Liver (tissue), 9 donors: ENCODE measurements around the gene RALGPS1. TPM values are rescaled to one million over a fixed set of nuclear protein-coding genes. Genes with fewer than 3 reads are reported as not detected.

Experiments
- DNase-seq: peaks from one replicate; pipeline ENCODE4 v3.0.0-alpha.2; 2017; ENCODE audit warnings: low spot score
- H3K27ac ChIP-seq, 2 donors: one replicate each; pipeline ENCODE4 v1.7.0; 2013; ENCODE audit warnings: inconsistent platforms in 2 of 2, low read length in 2 of 2, control low read depth in 1 of 2, low read depth in 1 of 2, mild to moderate bottlenecking in 1 of 2
- H3K27me3 ChIP-seq, 4 donors: one replicate each; pipeline versions ENCODE4 v1.6.1 to v1.7.0; 2013; ENCODE audit warnings: low read length in 3 of 4, inconsistent platforms in 1 of 4, mild to moderate bottlenecking in 1 of 4, moderate library complexity in 1 of 4; ENCODE audit not compliant: control insufficient read depth in 4 of 4, insufficient read depth in 4 of 4
- H3K36me3 ChIP-seq, 4 donors: one replicate each; pipeline versions ENCODE4 v1.6.1 to v1.7.0; 2013; ENCODE audit warnings: low read length in 3 of 4, mild to moderate bottlenecking in 3 of 4, low read depth in 1 of 4, moderate library complexity in 1 of 4; ENCODE audit not compliant: control insufficient read depth in 4 of 4, insufficient read depth in 3 of 4
- H3K4me1 ChIP-seq, 4 donors: one replicate each; pipeline versions ENCODE4 v1.6.1 to v1.7.0; 2013; ENCODE audit warnings: low read length in 3 of 4, mild to moderate bottlenecking in 3 of 4, moderate library complexity in 1 of 4; ENCODE audit not compliant: control insufficient read depth in 4 of 4, insufficient read depth in 4 of 4
- H3K4me3 ChIP-seq, 3 donors: one replicate each; pipeline versions ENCODE4 v1.6.1 to v1.7.0; 2013; ENCODE audit warnings: low read length in 3 of 3, control low read depth in 1 of 3, low read depth in 1 of 3, mild to moderate bottlenecking in 1 of 3
- H3K9ac ChIP-seq, 2 donors: one replicate each; pipeline ENCODE4 v1.7.0; 2013; ENCODE audit warnings: low read length in 2 of 2, mild to moderate bottlenecking in 2 of 2, moderate library complexity in 2 of 2, control low read depth in 1 of 2, low read depth in 1 of 2
- H3K9me3 ChIP-seq, 4 donors: one replicate each; pipeline versions ENCODE4 v1.6.1 to v1.7.0; 2013; ENCODE audit warnings: low read length in 3 of 4; ENCODE audit not compliant: control insufficient read depth in 4 of 4
- ATF3 ChIP-seq: IDR thresholded peaks from 2 replicates; pipeline ENCODE4 v1.6.1; 2016; ENCODE audit warnings: antibody characterized with exemption
- CTCF ChIP-seq: fragments of 150-350 bp; IDR thresholded peaks from 2 replicates; pipeline ENCODE4 v1.5.1; 2017; ENCODE audit warnings: improper control_type of control experiment, low read depth, low read length; ENCODE audit not compliant: missing input control
- EGR1 ChIP-seq, 2 donors: IDR thresholded peaks; 2 replicates each; pipeline ENCODE4 v1.6.1; 2016 to 2018; ENCODE audit warnings: antibody characterized with exemption in 2 of 2, low read depth in 2 of 2
- FOXA1 ChIP-seq: IDR thresholded peaks from 2 replicates; pipeline ENCODE4 v1.6.1; 2016; ENCODE audit warnings: antibody characterized with exemption
- FOXA2 ChIP-seq: IDR thresholded peaks from 2 replicates; pipeline ENCODE4 v1.6.1; 2016; ENCODE audit warnings: antibody characterized with exemption
- GABPA ChIP-seq, 2 donors: IDR thresholded peaks in 1 of 2; conservative IDR thresholded peaks in 1 of 2; 2 replicates each; pipeline ENCODE4 v1.6.1; 2016; ENCODE audit warnings: antibody characterized with exemption in 2 of 2, mild to moderate bottlenecking in 1 of 2, moderate library complexity in 1 of 2
- HNF4A ChIP-seq, 2 donors: conservative IDR thresholded peaks; 2 replicates each; pipeline ENCODE4 v1.6.1; 2016; ENCODE audit warnings: antibody characterized with exemption in 2 of 2, mild to moderate bottlenecking in 2 of 2
- HNF4G ChIP-seq: IDR thresholded peaks from 2 replicates; pipeline ENCODE4 v1.6.1; 2016; ENCODE audit warnings: antibody characterized with exemption
- JUND ChIP-seq, 2 donors: IDR thresholded peaks; 2 replicates each; pipeline ENCODE4 v1.6.1; 2016; ENCODE audit warnings: antibody characterized with exemption in 2 of 2
- NR2F2 ChIP-seq: IDR thresholded peaks from 2 replicates; pipeline ENCODE4 v1.6.1; 2016; ENCODE audit warnings: antibody characterized with exemption
- RAD21 ChIP-seq, 2 donors: IDR thresholded peaks; 2 replicates each; pipeline ENCODE4 v1.6.1; 2016; ENCODE audit warnings: antibody characterized with exemption in 2 of 2, mild to moderate bottlenecking in 2 of 2
- RXRA ChIP-seq, 2 donors: IDR thresholded peaks; 2 replicates each; pipeline ENCODE4 v1.6.1; 2017 to 2018; ENCODE audit warnings: antibody characterized with exemption in 2 of 2, mild to moderate bottlenecking in 1 of 2
- SP1 ChIP-seq: IDR thresholded peaks from 2 replicates; pipeline ENCODE4 v1.6.1; 2018; ENCODE audit warnings: antibody characterized with exemption, mild to moderate bottlenecking
- TAF1 ChIP-seq: conservative IDR thresholded peaks from 2 replicates; pipeline ENCODE4 v1.6.1; 2016; ENCODE audit warnings: antibody characterized with exemption, mild to moderate bottlenecking
- YY1 ChIP-seq: IDR thresholded peaks from 2 replicates; pipeline ENCODE4 v1.6.1; 2016; ENCODE audit warnings: antibody characterized with exemption, mild to moderate bottlenecking
- ZBTB33 ChIP-seq: IDR thresholded peaks from 2 replicates; pipeline ENCODE4 v1.6.1; 2016; ENCODE audit warnings: antibody characterized with exemption
- WGBS: extraction: QIAGEN DNeasy Blood & Tissue Kit; methylation state at CpG from one replicate; pipeline ENCODE4 v1.1.7; 2013; 5-methylcytosine and 5-hydroxymethylcytosine counted together
- polyA plus RNA-seq, 2 donors: library from polyadenylated mRNA; stranded (reverse) in 1 of 2; unstranded in 1 of 2; fragments of 200-250 nt in 1 of 2; fragments of >200 nt in 1 of 2; fragmentation: Nextera tagmentation in 1 of 2; extraction: Ambion mirVana in 1 of 2; gene quantifications; one replicate each; pipeline versions ENCODE4 v1.2.1 to v1.2.3, GENCODE V29; 2013 to 2015
- total RNA-seq, 2 donors: library from RNA; depleted of rRNA; stranded (reverse); fragments of >200 nt; gene quantifications; one replicate each; pipeline ENCODE4 v1.2.3, GENCODE V29; 2014
- donor health status: healthy.
- donor health status: healthy.
- donor health status: healthy.
- donor health status: healthy.
- donor health status: healthy.

RALGPS1 gene
- total and polyA plus RNA-seq, 4 donors = 1.4 to 2.7 (median 2.0) TPM

- WGBS = 64% methylated on average over 2 of the region's 2 CpGs
- Histone ChIP-seq H3K9me3 (no peaks in the 10 kb centered on the region), H3K4me1 (no peaks in the 10 kb centered on the region), H3K27ac (no peak overlapping the region), H3K27me3 (no peaks in the 10 kb centered on the region), H3K9ac (no peak overlapping the region), H3K36me3 (no peaks in the 10 kb centered on the region), H3K4me3 (no peak overlapping the region)
- DNase-seq = no peak
- no peak for TF ChIP-seq ZBTB33
- TF ChIP-seq HNF4A (conservative IDR thresholded peaks at IDR 0.05) = no peak
- no peak for TF ChIP-seq NR2F2
- TF ChIP-seq SP1 = no peak
- TF ChIP-seq CTCF = no peak
- no peak for TF ChIP-seq FOXA2
- no peak for TF ChIP-seq RXRA (IDR thresholded peaks at IDR 0.05)
- no peak for TF ChIP-seq HNF4G
- no peak for TF ChIP-seq JUND (IDR thresholded peaks at IDR 0.05)
- TF ChIP-seq GABPA (IDR thresholded peaks at IDR 0.05 in 1 of 2, conservative IDR thresholded peaks at IDR 0.05 in 1 of 2) = no peak
- no peak for TF ChIP-seq ATF3
- no peak for TF ChIP-seq EGR1 (IDR thresholded peaks at IDR 0.05; ENCODE audit: low read depth in 2 of 2)
- no peak for TF ChIP-seq TAF1
- TF ChIP-seq FOXA1 = no peak
These were observed 161.2 kb downstream of the RALGPS1 start for GRCh38 chr9:127075624-127076372.

GRCh38 chr9:127076860-127077643 is 162.5 kb downstream of the RALGPS1 start:
- TF ChIP-seq FOXA2 (no peak), ATF3 (no peak), ZBTB33 (no peak), HNF4G (no peak), RAD21 (IDR thresholded peaks at IDR 0.05) (no peak), GABPA (IDR thresholded peaks at IDR 0.05 in 1 of 2, conservative IDR thresholded peaks at IDR 0.05 in 1 of 2) (no peak), SP1 (no peak), CTCF (no peak), YY1 (no peak), NR2F2 (no peak), HNF4A (conservative IDR thresholded peaks at IDR 0.05) (no peak), RXRA (IDR thresholded peaks at IDR 0.05) (no peak), FOXA1 (no peak)
- H3K36me3 ChIP-seq = no peaks in the 10 kb centered on the region
- H3K4me3 ChIP-seq = no peak overlapping the region
- 91% methylated on average over 5 of the region's 5 CpGs for WGBS
- H3K9ac ChIP-seq = no peak overlapping the region
- no peaks in the 10 kb centered on the region for H3K4me1 ChIP-seq
- no peak for DNase-seq
- no peak overlapping the region for H3K27ac ChIP-seq
- no peaks in the 10 kb centered on the region for H3K27me3 ChIP-seq
- no peaks in the 10 kb centered on the region for H3K9me3 ChIP-seq
